Stimulated activated effector memory CD8-positive, alpha-beta T cell treated with anti-CD3 and anti-CD28 coated beads, Interleukin-12 subunit alpha, Interleukin-12 subunit beta, amount 100 ng/mL, for 72 hours (primary cell): ENCODE data around the gene TEX51.

Source experiments
- ATAC-seq: fragments of 150-1000 bp; cut with Tn5 transposase; 2 replicates; pipeline ENCODE4 v1.10.0; 2021
- DNase-seq, 2 donors: peaks; one replicate each; pipeline ENCODE4 v3.0.0; 2021 to 2022; ENCODE audit warnings: low spot score in 2 of 2
- H3K27ac Mint-ChIP-seq: one replicate; pipeline ENCODE4 v1.8.0; 2022; ENCODE audit warnings: mild to moderate bottlenecking, mixed read lengths
- H3K36me3 Mint-ChIP-seq: one replicate; pipeline ENCODE4 v1.8.0; 2022; ENCODE audit warnings: mild to moderate bottlenecking, mixed read lengths
- H3K4me1 Mint-ChIP-seq: one replicate; pipeline ENCODE4 v1.8.0; 2022; ENCODE audit warnings: mixed read lengths
- H3K4me3 Mint-ChIP-seq: one replicate; pipeline ENCODE4 v1.8.0; 2022; ENCODE audit warnings: mild to moderate bottlenecking, mixed read lengths
- H3K9me3 Mint-ChIP-seq: one replicate; pipeline ENCODE4 v1.8.0; 2022; ENCODE audit warnings: mixed read lengths

Gene TEX51

GRCh38 chr2:126911111-126911796, 12.6 kb downstream of the TEX51 start:
- no peak overlapping the region for H3K27ac Mint-ChIP-seq
- DNase-seq (no peak), ATAC-seq (no peak)
- no peaks in the 10 kb centered on the region for H3K9me3 Mint-ChIP-seq
- H3K4me1 Mint-ChIP-seq = no peaks in the 10 kb centered on the region
- no peak overlapping the region for H3K4me3 Mint-ChIP-seq
- no peaks in the 10 kb centered on the region for H3K36me3 Mint-ChIP-seq

DNA sequence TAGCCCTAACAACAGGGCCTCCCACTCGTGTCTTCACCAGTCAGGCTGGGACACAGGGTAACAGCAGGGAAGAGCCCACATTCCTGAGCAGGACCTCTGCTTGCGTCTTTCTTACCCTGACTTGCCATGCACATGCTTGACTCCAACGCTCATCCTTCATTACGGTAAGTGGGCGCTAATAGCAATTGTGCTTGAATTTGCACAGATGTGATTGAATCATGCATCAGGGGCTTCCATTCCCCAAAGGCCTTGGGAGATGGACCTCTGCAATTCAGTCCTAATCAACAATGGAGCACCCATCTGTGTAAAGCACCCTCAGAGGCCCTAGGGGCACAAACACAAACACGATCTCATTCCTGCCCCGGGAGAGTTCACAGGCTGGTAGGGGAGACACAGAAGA, 13.5 kb downstream of the TEX51 start:
- ATAC-seq (no peak), DNase-seq (no peak)
- H3K27ac Mint-ChIP-seq = no peak overlapping the region
- H3K4me3 Mint-ChIP-seq = no peak overlapping the region
- H3K9me3 Mint-ChIP-seq = no peaks in the 10 kb centered on the region
- H3K36me3 Mint-ChIP-seq = no peaks in the 10 kb centered on the region
- H3K4me1 Mint-ChIP-seq = no peaks in the 10 kb centered on the region

GRCh38 chr2:126913329-126913728, 14.6 kb downstream of the TEX51 start:
- H3K4me1 Mint-ChIP-seq = no peaks in the 10 kb centered on the region
- DNase-seq (no peak), ATAC-seq (no peak)
- H3K27ac Mint-ChIP-seq = no peak overlapping the region
- H3K9me3 Mint-ChIP-seq = no peaks in the 10 kb centered on the region
- H3K36me3 Mint-ChIP-seq = no peaks in the 10 kb centered on the region
- H3K4me3 Mint-ChIP-seq = no peak overlapping the region

- no peaks in the 10 kb centered on the region for H3K4me1 Mint-ChIP-seq
- DNase-seq (no peak), ATAC-seq (no peak)
- no peaks in the 10 kb centered on the region for H3K9me3 Mint-ChIP-seq
- H3K27ac Mint-ChIP-seq = no peak overlapping the region
- H3K36me3 Mint-ChIP-seq = no peaks in the 10 kb centered on the region
- H3K4me3 Mint-ChIP-seq = no peak overlapping the region
Observed at GRCh38 chr2:126913881-126914615, 15.4 kb downstream of the TEX51 start.

DNA sequence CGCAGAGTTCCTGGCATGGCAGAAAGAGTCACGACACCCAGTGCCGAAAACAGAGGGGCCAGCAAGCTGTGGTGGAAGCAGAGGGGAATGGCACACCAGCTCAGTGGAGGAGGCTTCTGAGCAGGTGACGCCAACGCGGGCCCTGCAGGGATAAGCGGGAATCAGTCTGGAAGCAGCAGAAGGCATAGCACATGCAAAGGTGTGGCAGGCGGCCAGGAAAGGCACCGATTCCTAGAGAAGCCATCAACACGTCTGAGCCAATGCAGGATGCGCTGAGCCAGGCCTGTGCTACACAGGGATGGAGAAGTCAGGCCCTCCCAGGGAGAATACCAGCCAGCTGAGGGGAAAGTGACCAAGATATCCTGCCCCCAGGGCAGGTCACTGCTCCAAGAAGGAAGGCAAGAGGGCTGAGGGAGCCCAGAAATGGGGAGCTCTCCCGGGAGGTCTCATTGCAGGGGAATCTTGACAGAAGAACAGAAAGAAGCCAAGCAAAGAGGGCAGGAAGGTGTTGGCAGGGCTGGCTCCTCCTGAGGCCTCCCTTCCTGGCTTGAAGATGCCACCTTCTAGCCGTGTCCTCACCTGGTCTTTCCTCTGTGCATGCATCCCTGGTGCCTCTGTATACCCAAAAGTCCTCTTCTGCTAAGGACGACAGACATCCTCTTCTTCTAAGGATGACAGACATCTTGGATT, 16.3 kb downstream of the TEX51 start:
- no peak overlapping the region for H3K27ac Mint-ChIP-seq
- no peaks in the 10 kb centered on the region for H3K4me1 Mint-ChIP-seq
- H3K9me3 Mint-ChIP-seq = no peaks in the 10 kb centered on the region
- H3K36me3 Mint-ChIP-seq = no peaks in the 10 kb centered on the region
- no peak for DNase-seq
- H3K4me3 Mint-ChIP-seq = no peak overlapping the region
- peak; percentile 16 for ATAC-seq

GRCh38 chr2:126915903-126916302, 17.2 kb downstream of the TEX51 start:
- Mint-ChIP-seq H3K4me1 (no peaks in the 10 kb centered on the region), H3K36me3 (no peaks in the 10 kb centered on the region), H3K9me3 (no peaks in the 10 kb centered on the region), H3K4me3 (no peak overlapping the region), H3K27ac (no peak overlapping the region)
- ATAC-seq (no peak), DNase-seq (no peak)

DNA sequence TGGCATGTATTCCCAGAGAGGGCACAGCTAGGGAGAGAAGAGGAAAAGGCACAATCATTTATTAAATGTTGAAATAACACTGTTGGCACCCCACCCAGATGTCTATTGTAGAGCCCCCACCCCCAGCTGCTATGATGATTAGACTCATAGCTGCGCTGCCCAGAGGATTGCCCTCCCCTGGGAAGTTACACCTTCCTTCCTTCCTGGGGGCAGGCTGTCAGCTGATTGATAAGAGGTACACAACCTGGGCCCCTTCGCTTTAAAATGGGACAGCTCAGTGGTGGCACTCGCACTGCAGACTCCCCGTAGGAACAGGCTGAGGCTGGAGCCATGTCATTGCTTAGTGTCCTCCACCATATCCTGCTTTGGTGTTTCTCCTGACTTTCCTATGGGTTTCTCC, 18.1 kb downstream of the TEX51 start:
- no peaks in the 10 kb centered on the region for H3K9me3 Mint-ChIP-seq
- ATAC-seq = no peak
- no peaks in the 10 kb centered on the region for H3K36me3 Mint-ChIP-seq
- H3K4me3 Mint-ChIP-seq = no peak overlapping the region
- DNase-seq = no peak
- H3K4me1 Mint-ChIP-seq = no peaks in the 10 kb centered on the region
- no peak overlapping the region for H3K27ac Mint-ChIP-seq

GRCh38 chr2:126921066-126921465, 22.4 kb downstream of the TEX51 start:
- Mint-ChIP-seq H3K36me3 (no peaks in the 10 kb centered on the region), H3K4me1 (no peaks in the 10 kb centered on the region), H3K27ac (no peak overlapping the region), H3K4me3 (no peak overlapping the region), H3K9me3 (no peaks in the 10 kb centered on the region)
- DNase-seq = no peak
- ATAC-seq = peak; percentile 19

DNA sequence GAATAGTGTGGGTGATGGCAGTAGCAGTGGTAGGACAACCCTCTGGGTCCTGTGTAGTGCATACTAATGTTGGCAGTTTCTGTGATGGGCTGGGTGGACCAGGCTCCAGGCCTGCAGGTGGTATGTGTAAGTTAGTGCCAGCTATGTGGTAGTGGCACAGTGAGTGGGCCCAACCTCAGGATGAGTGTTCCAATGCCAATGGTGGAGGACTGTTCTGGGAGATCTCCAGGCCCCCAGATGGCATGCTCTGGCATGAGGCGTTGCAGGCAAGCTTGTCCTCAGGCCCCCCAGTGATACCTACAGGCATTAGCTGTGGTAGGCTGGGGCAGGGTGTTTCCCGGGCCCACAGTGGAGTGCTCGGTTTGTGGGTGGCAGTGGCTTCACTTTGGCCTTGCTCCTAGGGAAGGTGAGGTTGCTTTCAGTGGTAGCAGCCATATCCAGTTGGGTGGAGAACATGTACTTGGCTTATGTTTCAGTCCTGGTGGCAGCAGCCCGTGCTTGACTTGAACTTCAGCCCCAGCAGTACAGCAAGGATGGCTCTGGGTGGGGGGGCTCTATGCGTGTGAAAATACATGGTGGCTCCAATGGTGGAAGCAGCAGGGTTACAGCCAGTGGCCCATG, 32.4 kb downstream of the TEX51 start:
- DNase-seq (peak in 1 of 2 donors; percentile 2), ATAC-seq (no peak)
- H3K9me3 Mint-ChIP-seq = peaks cover 10% of the 10 kb centered on the region
- H3K4me3 Mint-ChIP-seq = no peak overlapping the region
- H3K27ac Mint-ChIP-seq = no peak overlapping the region
- H3K4me1 Mint-ChIP-seq = peaks cover 8% of the 10 kb centered on the region
- no peaks in the 10 kb centered on the region for H3K36me3 Mint-ChIP-seq

DNA sequence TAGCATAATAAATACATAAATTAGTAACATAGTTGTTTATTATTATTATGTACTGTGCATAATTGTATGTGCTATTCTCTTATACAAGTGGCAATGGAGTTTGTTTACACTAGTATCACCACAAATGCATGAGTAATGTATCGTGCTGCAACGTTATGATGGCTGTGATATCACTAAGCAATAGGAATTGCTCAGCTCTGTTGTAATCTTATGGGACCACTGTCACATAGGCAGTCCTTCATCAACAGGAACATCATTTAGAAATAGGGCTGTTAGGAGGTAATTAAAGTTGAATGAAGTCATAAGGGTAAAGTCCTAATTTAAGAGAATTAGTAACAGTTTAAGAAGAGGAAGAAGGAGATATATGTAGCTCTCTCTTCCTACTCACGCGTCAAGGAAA, 33.8 kb downstream of the TEX51 start:
- H3K27ac Mint-ChIP-seq = no peak overlapping the region
- H3K4me1 Mint-ChIP-seq = peaks cover 13% of the 10 kb centered on the region
- no peak overlapping the region for H3K4me3 Mint-ChIP-seq
- ATAC-seq = no peak
- no peaks in the 10 kb centered on the region for H3K36me3 Mint-ChIP-seq
- peaks cover 10% of the 10 kb centered on the region for H3K9me3 Mint-ChIP-seq
- DNase-seq = no peak

- ATAC-seq (no peak), DNase-seq (peak in 1 of 2 donors; percentile 17)
- Mint-ChIP-seq H3K27ac (no peak overlapping the region), H3K4me1 (peaks cover 13% of the 10 kb centered on the region), H3K9me3 (peaks cover 10% of the 10 kb centered on the region), H3K36me3 (no peaks in the 10 kb centered on the region), H3K4me3 (no peak overlapping the region)
Observed at GRCh38 chr2:126932966-126933710, 34.4 kb downstream of the TEX51 start.

GRCh38 chr2:126933711-126934091, 35.0 kb downstream of the TEX51 start:
- Mint-ChIP-seq H3K27ac (no peak overlapping the region), H3K4me1 (peaks cover 13% of the 10 kb centered on the region), H3K4me3 (no peak overlapping the region), H3K36me3 (no peaks in the 10 kb centered on the region), H3K9me3 (peaks cover 10% of the 10 kb centered on the region)
- peak in 1 of 2 donors; percentile 1 for DNase-seq
- no peak for ATAC-seq

GRCh38 chr2:126934809-126935208, 36.1 kb downstream of the TEX51 start:
- DNase-seq = no peak
- Mint-ChIP-seq H3K4me1 (peaks cover 13% of the 10 kb centered on the region), H3K36me3 (no peaks in the 10 kb centered on the region), H3K27ac (no peak overlapping the region), H3K4me3 (no peak overlapping the region), H3K9me3 (peaks cover 7% of the 10 kb centered on the region)
- ATAC-seq = no peak

DNA sequence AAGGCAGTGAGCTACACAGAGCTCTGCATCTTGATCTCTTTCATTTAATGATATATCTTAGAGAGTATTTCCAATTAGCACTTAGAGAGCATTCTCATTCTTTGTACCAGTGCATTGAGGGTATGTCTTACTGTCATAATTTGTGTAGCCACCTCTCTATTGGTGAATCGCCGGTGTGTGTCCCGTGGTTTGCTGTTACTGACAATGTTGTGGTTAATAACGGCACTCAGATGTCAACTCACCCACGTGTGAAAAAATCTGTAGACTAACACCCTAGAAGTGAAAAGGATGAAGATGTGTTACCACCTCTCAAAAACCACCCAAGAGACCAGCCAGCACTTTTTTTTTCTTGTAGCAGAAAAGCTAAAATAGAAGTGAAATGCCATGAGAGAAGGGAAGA, 37.1 kb downstream of the TEX51 start:
- Mint-ChIP-seq H3K9me3 (no peaks in the 10 kb centered on the region), H3K4me3 (no peak overlapping the region), H3K27ac (no peak overlapping the region), H3K36me3 (no peaks in the 10 kb centered on the region), H3K4me1 (peaks cover 13% of the 10 kb centered on the region)
- peak; percentile 19 for ATAC-seq
- DNase-seq = no peak

DNA sequence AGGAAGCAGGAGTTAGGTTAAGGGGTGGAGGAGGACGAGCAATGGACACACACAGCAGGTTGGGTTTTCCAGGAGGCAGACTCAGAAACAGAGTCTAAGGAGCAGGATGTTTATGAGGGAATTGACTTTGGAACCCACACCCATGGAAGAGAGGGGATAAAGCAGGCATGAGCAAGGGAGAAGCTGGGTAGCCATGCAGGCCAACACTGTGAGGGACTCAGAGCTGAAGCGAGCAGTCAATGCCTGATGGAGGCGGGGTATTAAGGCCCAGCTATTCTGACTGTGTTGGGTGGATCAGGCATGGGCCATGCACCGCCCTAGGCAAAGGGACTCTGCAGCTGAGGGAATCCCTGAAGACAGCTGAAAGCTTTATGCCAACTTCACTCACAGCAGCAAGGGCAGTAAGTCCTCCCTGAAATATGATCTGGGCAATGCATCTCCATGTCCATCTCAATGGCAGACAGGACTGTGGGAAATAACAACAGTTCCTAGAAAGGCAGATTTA, 37.6 kb downstream of the TEX51 start:
- no peak for DNase-seq
- Mint-ChIP-seq H3K9me3 (no peaks in the 10 kb centered on the region), H3K4me1 (peaks cover 13% of the 10 kb centered on the region), H3K27ac (no peak overlapping the region), H3K36me3 (no peaks in the 10 kb centered on the region), H3K4me3 (no peak overlapping the region)
- no peak for ATAC-seq
